ENCODE measurements around the gene GALNT5. TPM values are rescaled to one million over a fixed set of nuclear protein-coding genes. Genes with fewer than 3 reads are reported as not detected.
"Not testable (repeated sequence)": the region's sequence is repeated elsewhere in the genome, so short reads cannot be mapped to it uniquely, and the experiment has no call there.

The GALNT5 gene
- total RNA-seq, 1 experiment from 2014 or later, result 0.04 TPM

- Histone ChIP-seq H3K27ac (ENCODE audit: low read length) (no peak overlapping the region), H3K4me1 (ENCODE audit: insufficient read depth, low read length) (no peaks in the 10 kb centered on the region), H3K9me3 (ENCODE audit: low read length) (no peaks in the 10 kb centered on the region), H3K27me3 (ENCODE audit: low read length) (no peaks in the 10 kb centered on the region), H4K20me1 (ENCODE audit: low read length) (no peaks in the 10 kb centered on the region), H3F3A (ENCODE audit: low read length, unreplicated experiment) (no peaks in the 10 kb centered on the region), H2AFZ (ENCODE audit: low read length) (no peak overlapping the region), H3K9ac (ENCODE audit: low read length) (no peak overlapping the region), H3K4me3 (ENCODE audit: low read length) (no peak overlapping the region), H3K4me2 (ENCODE audit: low read length) (no peak overlapping the region), H3K9me2 (replicated peaks; ENCODE audit: low read length) (no peaks in the 10 kb centered on the region), H3K36me3 (ENCODE audit: low read depth, low read length) (no peaks in the 10 kb centered on the region), H3K79me2 (ENCODE audit: low read length) (no peaks in the 10 kb centered on the region)
- CTCF ChIA-PET, result no interaction called here
- ATAC-seq (no peak), DNase-seq (peak; percentile 57)
- POLR2A ChIA-PET (ENCODE audit: unreplicated experiment), result no interaction called here
- intact Hi-C loops (cut with micrococcal nuclease), result no loop called here
- no TSS peak for BruUV-seq (replicated peaks)
- TF ChIP-seq EZH2 (IDR thresholded peaks at IDR 0.05; ENCODE audit: low read length, unreplicated experiment) (no peak), EZH2phosphoT487 (IDR thresholded peaks at IDR 0.05; ENCODE audit: borderline replicate concordance, low read length) (no peak)
- TF ChIP-seq, protein P1, sequence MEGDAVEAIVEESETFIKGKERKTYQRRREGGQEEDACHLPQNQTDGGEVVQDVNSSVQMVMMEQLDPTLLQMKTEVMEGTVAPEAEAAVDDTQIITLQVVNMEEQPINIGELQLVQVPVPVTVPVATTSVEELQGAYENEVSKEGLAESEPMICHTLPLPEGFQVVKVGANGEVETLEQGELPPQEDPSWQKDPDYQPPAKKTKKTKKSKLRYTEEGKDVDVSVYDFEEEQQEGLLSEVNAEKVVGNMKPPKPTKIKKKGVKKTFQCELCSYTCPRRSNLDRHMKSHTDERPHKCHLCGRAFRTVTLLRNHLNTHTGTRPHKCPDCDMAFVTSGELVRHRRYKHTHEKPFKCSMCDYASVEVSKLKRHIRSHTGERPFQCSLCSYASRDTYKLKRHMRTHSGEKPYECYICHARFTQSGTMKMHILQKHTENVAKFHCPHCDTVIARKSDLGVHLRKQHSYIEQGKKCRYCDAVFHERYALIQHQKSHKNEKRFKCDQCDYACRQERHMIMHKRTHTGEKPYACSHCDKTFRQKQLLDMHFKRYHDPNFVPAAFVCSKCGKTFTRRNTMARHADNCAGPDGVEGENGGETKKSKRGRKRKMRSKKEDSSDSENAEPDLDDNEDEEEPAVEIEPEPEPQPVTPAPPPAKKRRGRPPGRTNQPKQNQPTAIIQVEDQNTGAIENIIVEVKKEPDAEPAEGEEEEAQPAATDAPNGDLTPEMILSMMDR (conservative IDR thresholded peaks at IDR 0.05; ENCODE audit: low read depth, low read length), result no peak
Measured at GRCh38 chr2:157339965-157340655, 82.6 kb downstream of the GALNT5 start.

GRCh38 chr2:157341381-157341780 is 83.9 kb downstream of the GALNT5 start:
- H3K9me2 ChIP-seq (replicated peaks; ENCODE audit: low read length); H2AFZ ChIP-seq (ENCODE audit: low read length); H3F3A ChIP-seq (ENCODE audit: low read length, unreplicated experiment); POLR2A ChIA-PET (ENCODE audit: unreplicated experiment); H3K9me3 ChIP-seq (ENCODE audit: low read length); CTCF ChIA-PET; ATAC-seq; H4K20me1 ChIP-seq (ENCODE audit: low read length); H3K36me3 ChIP-seq (ENCODE audit: low read depth, low read length); H3K27me3 ChIP-seq (ENCODE audit: low read length); H3K9ac ChIP-seq (ENCODE audit: low read length); intact Hi-C loops (cut with micrococcal nuclease); H3K4me3 ChIP-seq (ENCODE audit: low read length); H3K79me2 ChIP-seq (ENCODE audit: low read length); H3K4me1 ChIP-seq (ENCODE audit: insufficient read depth, low read length); DNase-seq; H3K4me2 ChIP-seq (ENCODE audit: low read length); BruUV-seq (replicated peaks); H3K27ac ChIP-seq (ENCODE audit: low read length): not testable (repeated sequence)

- Histone ChIP-seq H2AFZ (ENCODE audit: low read length) (no peak overlapping the region), H4K20me1 (ENCODE audit: low read length) (no peaks in the 10 kb centered on the region), H3K4me1 (ENCODE audit: insufficient read depth, low read length) (no peaks in the 10 kb centered on the region), H3K36me3 (ENCODE audit: low read depth, low read length) (no peaks in the 10 kb centered on the region), H3K9ac (ENCODE audit: low read length) (no peak overlapping the region), H3K27ac (ENCODE audit: low read length) (no peak overlapping the region), H3K79me2 (ENCODE audit: low read length) (no peaks in the 10 kb centered on the region), H3F3A (ENCODE audit: low read length, unreplicated experiment) (no peaks in the 10 kb centered on the region), H3K9me2 (replicated peaks; ENCODE audit: low read length) (no peaks in the 10 kb centered on the region), H3K4me3 (ENCODE audit: low read length) (no peak overlapping the region), H3K4me2 (ENCODE audit: low read length) (no peak overlapping the region), H3K9me3 (ENCODE audit: low read length) (0 out of 2 replicates have a peak, but pooled peaks cover 3% of the 10 kb centered on the region), H3K27me3 (ENCODE audit: low read length) (no peaks in the 10 kb centered on the region)
- POLR2A ChIA-PET (ENCODE audit: unreplicated experiment), result no interaction called here
- no peak for DNase-seq
- TF ChIP-seq EZH2phosphoT487 (IDR thresholded peaks at IDR 0.05; ENCODE audit: borderline replicate concordance, low read length), result no peak
- TF ChIP-seq, protein P1 (conservative IDR thresholded peaks at IDR 0.05; ENCODE audit: low read depth, low read length), result no peak
- TF ChIP-seq EZH2 (IDR thresholded peaks at IDR 0.05; ENCODE audit: low read length, unreplicated experiment), result no peak
- CTCF ChIA-PET, result no interaction called here
- no TSS peak for BruUV-seq (replicated peaks)
- intact Hi-C loops (cut with micrococcal nuclease), result no loop called here
- no peak for ATAC-seq
Measured at GRCh38 chr2:157345647-157346389, 88.3 kb downstream of the GALNT5 start.

Measured in PC-3 (cell line).